Activated CD8-positive, alpha-beta T cell treated with anti-CD3 and anti-CD28 coated beads for 36 hours (primary cell): ENCODE measurements around the gene KRTAP5-2. TPM values are rescaled to one million over a fixed set of nuclear protein-coding genes. Genes with fewer than 3 reads are reported as not detected.
"Not testable (repeated sequence)": the region's sequence is repeated elsewhere in the genome, so short reads cannot be mapped to it uniquely, and the experiment has no call there.

Experiments
- ATAC-seq: fragments of 200-7000 bp; cut with Tn5 transposase; one replicate; pipeline ENCODE4 v1.10.0; 2021; ENCODE audit warnings: mild to moderate bottlenecking, moderate library complexity
- CTCF ChIA-PET: fragments of 350-600 bp; sonication (Branson Sonifier 250); formaldehyde crosslinking; loops from one replicate; lab custom pipeline; 2021; ENCODE audit warnings: antibody characterized with exemption; lab: Charles Lee
- POLR2A ChIA-PET: fragments of 350-600 bp; sonication (Branson Sonifier 250); formaldehyde crosslinking; loops from one replicate; lab custom pipeline; 2021; ENCODE audit warnings: antibody characterized with exemption; lab: Charles Lee
- DNase-seq: peaks from one replicate; pipeline ENCODE4 v3.0.0-alpha.2; 2020
- H3K27ac Mint-ChIP-seq: one replicate; pipeline ENCODE4 v1.8.0; 2021; ENCODE audit warnings: mild to moderate bottlenecking, mixed read lengths
- H3K27me3 Mint-ChIP-seq: one replicate; pipeline ENCODE4 v1.8.0; 2021; ENCODE audit warnings: mixed read lengths
- H3K36me3 Mint-ChIP-seq: one replicate; pipeline ENCODE4 v1.8.0; 2021; ENCODE audit warnings: low read depth, mixed read lengths
- H3K4me1 Mint-ChIP-seq: one replicate; pipeline ENCODE4 v1.8.0; 2021; ENCODE audit warnings: low read depth, mixed read lengths
- H3K4me3 Mint-ChIP-seq: one replicate; pipeline ENCODE4 v1.8.0; 2021; ENCODE audit warnings: mild to moderate bottlenecking, moderate library complexity, mixed read lengths
- H3K9me3 Mint-ChIP-seq: one replicate; pipeline ENCODE4 v1.8.0; 2021; ENCODE audit warnings: mixed read lengths
- intact Hi-C: fragments of 100-400 bp; cut with micrococcal nuclease; formaldehyde crosslinking; loops from one replicate; pipeline ENCODE4 v1.10.0; 2022
- total RNA-seq, 2 experiments: library from RNA; stranded (reverse); gene quantifications; one replicate each; pipeline ENCODE4 v1.2.3, GENCODE V29; 2021
- TF ChIP-seq, protein P1 (sequence below): fragments of 200-600 bp; IDR thresholded peaks from one replicate; pipeline ENCODE4 v1.8.0; 2022; ENCODE audit warnings: antibody characterized with exemption, mild to moderate bottlenecking

Gene KRTAP5-2
- total RNA-seq, 2 experiments from 2014 or later = not detected

DNA sequence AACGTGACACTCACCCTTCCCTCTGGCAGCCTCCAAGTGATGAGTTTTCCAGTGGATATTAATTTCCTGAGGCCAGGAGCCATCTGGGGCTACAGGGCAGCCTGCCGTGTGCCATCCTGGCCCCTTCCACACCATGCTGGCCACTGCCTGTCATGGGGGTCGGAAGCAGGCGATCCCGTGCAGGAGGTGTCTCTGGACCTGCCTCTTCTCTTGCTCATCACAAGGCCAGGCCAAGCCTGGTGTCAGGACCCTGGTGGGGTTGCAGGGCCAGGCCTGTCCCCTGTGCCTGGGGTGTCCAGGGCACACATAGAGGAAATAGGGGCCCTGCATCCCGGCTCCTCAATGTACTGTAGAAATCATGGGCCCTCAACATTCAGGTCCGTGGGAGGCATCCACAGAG, 6.6 kb upstream of the KRTAP5-2 start:
- TF ChIP-seq, protein P1, sequence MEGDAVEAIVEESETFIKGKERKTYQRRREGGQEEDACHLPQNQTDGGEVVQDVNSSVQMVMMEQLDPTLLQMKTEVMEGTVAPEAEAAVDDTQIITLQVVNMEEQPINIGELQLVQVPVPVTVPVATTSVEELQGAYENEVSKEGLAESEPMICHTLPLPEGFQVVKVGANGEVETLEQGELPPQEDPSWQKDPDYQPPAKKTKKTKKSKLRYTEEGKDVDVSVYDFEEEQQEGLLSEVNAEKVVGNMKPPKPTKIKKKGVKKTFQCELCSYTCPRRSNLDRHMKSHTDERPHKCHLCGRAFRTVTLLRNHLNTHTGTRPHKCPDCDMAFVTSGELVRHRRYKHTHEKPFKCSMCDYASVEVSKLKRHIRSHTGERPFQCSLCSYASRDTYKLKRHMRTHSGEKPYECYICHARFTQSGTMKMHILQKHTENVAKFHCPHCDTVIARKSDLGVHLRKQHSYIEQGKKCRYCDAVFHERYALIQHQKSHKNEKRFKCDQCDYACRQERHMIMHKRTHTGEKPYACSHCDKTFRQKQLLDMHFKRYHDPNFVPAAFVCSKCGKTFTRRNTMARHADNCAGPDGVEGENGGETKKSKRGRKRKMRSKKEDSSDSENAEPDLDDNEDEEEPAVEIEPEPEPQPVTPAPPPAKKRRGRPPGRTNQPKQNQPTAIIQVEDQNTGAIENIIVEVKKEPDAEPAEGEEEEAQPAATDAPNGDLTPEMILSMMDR = no peak
- no peak overlapping the region for H3K4me3 Mint-ChIP-seq
- no peak overlapping the region for H3K27ac Mint-ChIP-seq
- intact Hi-C loops = no loop called here
- no peaks in the 10 kb centered on the region for H3K9me3 Mint-ChIP-seq
- no peaks in the 10 kb centered on the region for H3K36me3 Mint-ChIP-seq
- ATAC-seq (no peak), DNase-seq (no peak)
- H3K27me3 Mint-ChIP-seq = peaks cover 26% of the 10 kb centered on the region
- CTCF ChIA-PET = interaction anchor here (1.4 to 1.8 kb wide), 2 partner anchors 9 to 35 kb away, joined by 4 to 5 read pairs; no protein-coding TSS in a partner anchor
- POLR2A ChIA-PET = no interaction called here
- H3K4me1 Mint-ChIP-seq = peaks cover 2% of the 10 kb centered on the region

DNA sequence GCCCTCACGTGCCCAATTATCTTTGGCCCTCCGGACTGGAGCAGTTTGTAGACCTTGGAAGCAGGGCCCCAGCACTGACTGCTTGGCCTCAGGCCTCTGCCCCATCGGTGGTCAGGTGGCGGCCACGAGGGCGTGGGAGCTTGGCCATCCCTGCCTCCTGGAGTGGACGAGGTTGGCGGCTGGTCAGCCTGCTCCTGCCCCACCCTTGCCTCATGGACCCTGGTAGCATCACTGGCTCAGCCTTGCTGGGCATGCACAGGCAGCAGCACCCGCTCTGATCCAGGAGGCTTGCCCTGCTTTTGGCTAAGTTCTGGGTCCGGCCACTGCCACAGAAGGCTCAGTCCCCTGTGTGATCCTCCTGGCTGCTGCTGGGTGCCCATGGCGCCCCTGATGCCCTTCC, 6.1 kb upstream of the KRTAP5-2 start:
- DNase-seq (no peak), ATAC-seq (no peak)
- intact Hi-C loops = no loop called here
- H3K27me3 Mint-ChIP-seq = peaks cover 30% of the 10 kb centered on the region
- H3K4me1 Mint-ChIP-seq = peaks cover 2% of the 10 kb centered on the region
- no peak overlapping the region for H3K4me3 Mint-ChIP-seq
- H3K9me3 Mint-ChIP-seq = no peaks in the 10 kb centered on the region
- ChIA-PET POLR2A (no interaction called here), CTCF (no interaction called here)
- no peak overlapping the region for H3K27ac Mint-ChIP-seq
- TF ChIP-seq, protein P1 = no peak
- H3K36me3 Mint-ChIP-seq = no peaks in the 10 kb centered on the region

DNA sequence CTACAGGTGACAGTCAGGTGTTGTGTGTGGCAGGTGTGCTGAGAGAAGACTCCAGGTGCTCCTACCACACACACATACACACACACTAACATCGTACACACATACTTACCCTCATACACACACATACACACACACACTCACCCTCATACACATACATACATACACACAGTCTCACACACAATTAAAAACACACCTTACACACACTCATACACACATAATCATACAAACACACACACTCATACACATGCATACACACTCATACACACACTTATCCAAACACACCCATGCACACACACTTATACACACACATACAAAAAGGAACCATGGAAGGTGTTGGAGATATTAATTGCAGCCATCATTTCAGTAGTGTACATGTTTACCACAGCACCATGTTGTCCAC, 5.5 kb upstream of the KRTAP5-2 start:
- H3K27ac Mint-ChIP-seq = no peak overlapping the region
- peaks cover 35% of the 10 kb centered on the region for H3K27me3 Mint-ChIP-seq
- H3K36me3 Mint-ChIP-seq = no peaks in the 10 kb centered on the region
- CTCF ChIA-PET = no interaction called here
- H3K9me3 Mint-ChIP-seq = no peaks in the 10 kb centered on the region
- DNase-seq (no peak), ATAC-seq (no peak)
- intact Hi-C loops = no loop called here
- TF ChIP-seq, protein P1 = no peak
- POLR2A ChIA-PET = no interaction called here
- no peak overlapping the region for H3K4me3 Mint-ChIP-seq
- H3K4me1 Mint-ChIP-seq = peaks cover 2% of the 10 kb centered on the region

DNA sequence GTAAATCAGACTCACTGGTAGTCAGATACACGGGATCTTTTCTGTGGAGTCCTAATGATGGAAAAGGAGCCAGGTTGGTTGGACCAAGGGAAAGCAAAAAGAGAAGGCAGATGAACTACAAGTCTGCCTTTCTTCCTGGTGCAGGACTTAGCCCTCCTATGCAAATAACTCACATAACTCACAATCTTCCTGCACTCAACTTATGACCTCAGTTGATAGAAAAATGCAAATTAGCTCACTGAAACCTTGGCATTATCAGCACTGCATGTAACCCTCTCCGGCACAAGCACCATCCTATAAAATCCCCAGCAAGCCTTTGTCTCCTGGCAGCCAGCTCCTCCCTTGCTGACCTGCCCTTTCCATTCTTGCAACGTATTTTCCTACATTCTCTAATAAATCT, 3.6 kb upstream of the KRTAP5-2 start:
- H3K27ac Mint-ChIP-seq, ATAC-seq, H3K36me3 Mint-ChIP-seq, H3K4me1 Mint-ChIP-seq, DNase-seq, H3K9me3 Mint-ChIP-seq, POLR2A ChIA-PET, H3K4me3 Mint-ChIP-seq, intact Hi-C loops: not testable (repeated sequence)
- H3K27me3 Mint-ChIP-seq = peaks cover 37% of the 10 kb centered on the region
- CTCF ChIA-PET = interaction anchor here (1.3 kb wide), 1 partner anchor 39 kb away, joined by 3 read pairs; no protein-coding TSS in a partner anchor

DNA sequence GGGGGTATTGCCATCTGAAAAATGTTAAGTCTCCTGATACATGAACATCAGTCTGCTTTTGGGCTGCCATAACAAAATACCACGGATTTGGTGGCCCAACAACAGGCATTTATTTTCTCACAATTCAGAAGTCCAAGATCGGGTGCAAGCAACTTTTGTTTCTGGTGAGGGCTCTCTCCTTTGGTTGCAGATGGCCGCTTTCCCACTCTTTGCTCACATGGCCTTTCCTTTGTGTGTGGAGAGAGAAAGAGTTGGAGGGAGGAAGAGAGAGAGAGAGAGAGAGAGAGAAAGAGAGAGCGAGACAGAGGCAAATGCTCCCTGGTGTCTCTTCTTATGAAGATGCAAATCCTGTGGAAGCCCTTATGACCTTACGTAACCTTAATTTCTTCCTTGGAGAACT, 2.5 kb upstream of the KRTAP5-2 start:
- peaks cover 42% of the 10 kb centered on the region for H3K27me3 Mint-ChIP-seq
- TF ChIP-seq, protein P1 = no peak
- H3K9me3 Mint-ChIP-seq = no peaks in the 10 kb centered on the region
- no peak overlapping the region for H3K27ac Mint-ChIP-seq
- no peak overlapping the region for H3K4me3 Mint-ChIP-seq
- ChIA-PET POLR2A (no interaction called here), CTCF (no interaction called here)
- ATAC-seq (no peak), DNase-seq (no peak)
- no peaks in the 10 kb centered on the region for H3K4me1 Mint-ChIP-seq
- no peaks in the 10 kb centered on the region for H3K36me3 Mint-ChIP-seq
- intact Hi-C loops = no loop called here
